HEK293 (cell line): ENCODE results near the gene MAPRE2.
A peak's percentile ranks its signal among the peaks of the same experiment; 100 is the strongest.

Experiments
- CTCF ChIA-PET: fragments of 350-600 bp; formaldehyde crosslinking; extraction: SDS; loops from one replicate; lab custom pipeline; 2021; ENCODE audit warnings: antibody characterized with exemption; lab: Yijun Ruan, JAX
- POLR2A ChIA-PET: fragments of 300-600 bp; formaldehyde crosslinking; extraction: SDS; loops from one replicate; lab custom pipeline; 2020; ENCODE audit warnings: antibody characterized with exemption, inconsistent platforms; lab: Yijun Ruan, JAX
- H3K27ac ChIP-seq: fragments of 200-500 bp; sonication (Bioruptor generic); 2 replicates; pipeline ENCODE4 v1.5.1; 2014; ENCODE audit warnings: low read depth, low read length, control low read depth, inconsistent platforms; ENCODE audit errors: extremely low read depth
- H3K36me3 ChIP-seq, 2 experiments: fragments of 200-500 bp in 1 of 2; sonication (Bioruptor generic) in 1 of 2; 1 replicate in 1 of 2; 2 replicates in 1 of 2; pipeline ENCODE4 v1.5.1; 2014 to 2017; ENCODE audit warnings: inconsistent platforms in 2 of 2, low read length in 2 of 2; ENCODE audit not compliant: control insufficient read depth in 2 of 2, insufficient read depth in 1 of 2
- H3K4me1 ChIP-seq: fragments of 200-500 bp; sonication (Bioruptor generic); 2 replicates; pipeline ENCODE4 v1.5.1; 2014; ENCODE audit warnings: mild to moderate bottlenecking, low read length, inconsistent platforms; ENCODE audit not compliant: control insufficient read depth, insufficient read depth
- H3K4me3 ChIP-seq: 2 replicates; pipeline ENCODE4 v1.5.1; 2011; ENCODE audit warnings: low read depth, mild to moderate bottlenecking, control low read depth, low read length, moderate library complexity
- H3K9me3 ChIP-seq: fragments of 200-500 bp; sonication (Bioruptor generic); 2 replicates; pipeline ENCODE4 v1.5.1; 2014; ENCODE audit warnings: low read depth, low read length, inconsistent platforms; ENCODE audit not compliant: control insufficient read depth, insufficient read depth
- ATF2 ChIP-seq: fragments of 450-650 bp; formaldehyde crosslinking; IDR thresholded peaks from 2 replicates; pipeline ENCODE4 v1.5.1; 2016; ENCODE audit warnings: missing biosample characterization, missing genetic modification characterization, low read depth
- EGR2 ChIP-seq: fragments of 450-650 bp; formaldehyde crosslinking; IDR thresholded peaks from 2 replicates; pipeline ENCODE4 v1.5.1; 2016; ENCODE audit warnings: low read depth, missing biosample characterization, missing genetic modification characterization
- FEZF1 ChIP-seq: fragments of 450-650 bp; formaldehyde crosslinking; IDR thresholded peaks from 2 replicates; pipeline ENCODE4 v1.5.1; 2016; ENCODE audit warnings: missing biosample characterization, missing genetic modification characterization
- GLI2 ChIP-seq: fragments of 450-650 bp; formaldehyde crosslinking; IDR thresholded peaks from 2 replicates; pipeline ENCODE4; 2017; ENCODE audit warnings: missing biosample characterization, missing genetic modification characterization, low read depth, borderline replicate concordance
- GLIS1 ChIP-seq: fragments of 450-650 bp; formaldehyde crosslinking; IDR thresholded peaks from 2 replicates; pipeline ENCODE4 v1.5.1; 2016; ENCODE audit warnings: missing biosample characterization, missing genetic modification characterization
- IKZF3 ChIP-seq: fragments of 450-650 bp; IDR thresholded peaks from 2 replicates; pipeline ENCODE4 v1.5.0; 2018; ENCODE audit warnings: missing biosample characterization, mild to moderate bottlenecking, missing genetic modification characterization, moderate library complexity
- PRDM6 ChIP-seq: fragments of 450-650 bp; formaldehyde crosslinking; IDR thresholded peaks from 2 replicates; pipeline ENCODE4 v1.5.1; 2017; ENCODE audit warnings: missing biosample characterization, missing genetic modification characterization
- RBAK ChIP-seq: fragments of 450-650 bp; formaldehyde crosslinking; IDR thresholded peaks from 2 replicates; pipeline ENCODE4 v1.5.1; 2016; ENCODE audit warnings: missing biosample characterization, missing genetic modification characterization
- SCRT2 ChIP-seq: fragments of 450-650 bp; formaldehyde crosslinking; IDR thresholded peaks from 2 replicates; pipeline ENCODE4 v1.5.1; 2016; ENCODE audit warnings: missing biosample characterization, missing genetic modification characterization
- ZBTB17 ChIP-seq: fragments of 450-650 bp; formaldehyde crosslinking; IDR thresholded peaks from 2 replicates; pipeline ENCODE4 v1.5.1; 2016; ENCODE audit warnings: missing biosample characterization, missing genetic modification characterization
- ZFHX2 ChIP-seq: fragments of 450-650 bp; formaldehyde crosslinking; conservative IDR thresholded peaks from 2 replicates; pipeline ENCODE4 v1.5.1; 2016; ENCODE audit warnings: missing biosample characterization, missing genetic modification characterization
- ZFP69B ChIP-seq: fragments of 450-650 bp; formaldehyde crosslinking; IDR thresholded peaks from 2 replicates; pipeline ENCODE4 v1.5.1; 2016; ENCODE audit warnings: missing biosample characterization, missing genetic modification characterization
- ZIC2 ChIP-seq: fragments of 450-650 bp; formaldehyde crosslinking; IDR thresholded peaks from 2 replicates; pipeline ENCODE4 v1.5.1; 2016; ENCODE audit warnings: missing biosample characterization, missing genetic modification characterization
- ZNF114 ChIP-seq: fragments of 450-650 bp; formaldehyde crosslinking; IDR thresholded peaks from 2 replicates; pipeline ENCODE4 v1.5.0; 2017; ENCODE audit warnings: missing biosample characterization, missing genetic modification characterization
- ZNF146 ChIP-seq: fragments of 450-650 bp; formaldehyde crosslinking; IDR thresholded peaks from 2 replicates; pipeline ENCODE4 v1.5.1; 2016; ENCODE audit warnings: missing biosample characterization, missing genetic modification characterization
- ZNF292 ChIP-seq: fragments of 450-650 bp; formaldehyde crosslinking; IDR thresholded peaks from 2 replicates; pipeline ENCODE4 v1.5.1; 2016; ENCODE audit warnings: low read depth, missing biosample characterization, missing genetic modification characterization, borderline replicate concordance
- ZNF335 ChIP-seq: fragments of 450-650 bp; formaldehyde crosslinking; conservative IDR thresholded peaks from 2 replicates; pipeline ENCODE4 v1.5.1; 2016; ENCODE audit warnings: missing biosample characterization, missing genetic modification characterization
- ZNF341 ChIP-seq: fragments of 450-650 bp; formaldehyde crosslinking; IDR thresholded peaks from 2 replicates; pipeline ENCODE4; 2016; ENCODE audit warnings: low read depth, missing biosample characterization, missing genetic modification characterization
- ZNF433 ChIP-seq: fragments of 450-650 bp; formaldehyde crosslinking; IDR thresholded peaks from 2 replicates; pipeline ENCODE4 v1.5.1; 2016; ENCODE audit warnings: missing biosample characterization, missing genetic modification characterization, low read depth
- ZNF521 ChIP-seq: fragments of 450-650 bp; formaldehyde crosslinking; IDR thresholded peaks from 2 replicates; pipeline ENCODE4 v1.5.1; 2017; ENCODE audit warnings: missing biosample characterization, mild to moderate bottlenecking, missing genetic modification characterization
- ZNF571 ChIP-seq: fragments of 450-650 bp; formaldehyde crosslinking; IDR thresholded peaks from 2 replicates; pipeline ENCODE4 v1.5.0; 2017; ENCODE audit warnings: missing biosample characterization, missing genetic modification characterization
- ZNF768 ChIP-seq: fragments of 450-650 bp; formaldehyde crosslinking; IDR thresholded peaks from 2 replicates; pipeline ENCODE4 v1.5.1; 2018; ENCODE audit warnings: missing biosample characterization, mild to moderate bottlenecking, missing genetic modification characterization
- ZXDB ChIP-seq: fragments of 450-650 bp; formaldehyde crosslinking; IDR thresholded peaks from 2 replicates; pipeline ENCODE4 v1.5.1; 2016; ENCODE audit warnings: missing biosample characterization, missing genetic modification characterization

MAPRE2 gene

GRCh38 chr18:35049111-35050027 is 8.2 kb downstream of the MAPRE2 start:
- CTCF ChIA-PET = interaction anchor here (0.5 to 1.1 kb wide), 3 partner anchors 43 to 78 kb away, joined by 3 to 4 read pairs (median 4); no protein-coding TSS in a partner anchor
- peaks cover 0 to 3% of the 10 kb centered on the region in 2 experiments; a peak in 1 of 3 replicates for H3K36me3 ChIP-seq
- TF ChIP-seq FEZF1 (tag by site-specific recombination) (no peak), ZNF114 (no peak), ZNF433 (tag by site-specific recombination) (no peak), ZNF768 (tag by site-specific recombination) (no peak), ZNF571 (tag by site-specific recombination) (no peak), IKZF3 (tag by site-specific recombination) (no peak), SCRT2 (tag by site-specific recombination) (no peak), ZNF146 (no peak), ZXDB (0 out of 2 replicates have a peak, but pooled peaks have one; percentile 12), ZFHX2 (tag by site-specific recombination) (peak; percentile 72), ZNF335 (no peak), RBAK (tag by site-specific recombination) (no peak), ZBTB17 (tag by site-specific recombination) (no peak), ZNF341 (tag by site-specific recombination) (no peak), ZIC2 (tag by site-specific recombination) (peak; percentile 36), EGR2 (peak; percentile 61), GLI2 (tag by site-specific recombination) (no peak), GLIS1 (tag by site-specific recombination) (peak; percentile 13; the same call in 1 of the 2 replicates)
- POLR2A ChIA-PET = no interaction called here
- H3K4me1 ChIP-seq = peaks cover 3% of the 10 kb centered on the region
- no peaks in the 10 kb centered on the region for H3K9me3 ChIP-seq
- no peak overlapping the region for H3K4me3 ChIP-seq
- H3K27ac ChIP-seq = no peak overlapping the region

GRCh38 chr18:35050028-35050546 is 8.9 kb downstream of the MAPRE2 start:
- no peak overlapping the region for H3K4me3 ChIP-seq
- ChIA-PET POLR2A (interaction anchor here (2.0 kb wide), 1 partner anchor 8 kb away, joined by 18 read pairs; the partner anchor contains the start of gene MAPRE2), CTCF (interaction anchor here (0.5 to 1.1 kb wide), 3 partner anchors 78 to 1311 kb away, joined by 3 to 4 read pairs (median 3); no protein-coding TSS in a partner anchor)
- peak; percentile 52 for TF ChIP-seq PRDM6 (tag by site-specific recombination)
- no peak for TF ChIP-seq ZNF521 (tag by site-specific recombination)
- TF ChIP-seq ZNF292 (tag by site-specific recombination) = no peak
- TF ChIP-seq ATF2 (tag by site-specific recombination) = peak; percentile 85
- no peak for TF ChIP-seq ZFP69B
- H3K9me3 ChIP-seq = no peaks in the 10 kb centered on the region
- H3K36me3 ChIP-seq = peaks cover 0 to 3% of the 10 kb centered on the region in 2 experiments; a peak in 1 of 3 replicates
- peaks cover 3% of the 10 kb centered on the region for H3K4me1 ChIP-seq
- H3K27ac ChIP-seq = no peak overlapping the region
